PC-3 (cell line): ENCODE results near the gene SSRP1.
"Not testable (repeated sequence)": the region's sequence is repeated elsewhere in the genome, so short reads cannot be mapped to it uniquely, and the experiment has no call there.

Source experiments
- EZH2phosphoT487 ChIP-seq: fragments of 300-600 bp; sonication (generic); IDR thresholded peaks from 2 replicates; pipeline ENCODE4 v1.6.1; 2018; ENCODE audit warnings: mild to moderate bottlenecking, antibody characterized with exemption, low read length, borderline replicate concordance
- TF ChIP-seq, protein P1 (sequence below): fragments of 300-600 bp; sonication (generic); conservative IDR thresholded peaks from 2 replicates; pipeline ENCODE4 v1.5.1; 2017; ENCODE audit warnings: antibody characterized with exemption, low read depth, mild to moderate bottlenecking, low read length

DNA sequence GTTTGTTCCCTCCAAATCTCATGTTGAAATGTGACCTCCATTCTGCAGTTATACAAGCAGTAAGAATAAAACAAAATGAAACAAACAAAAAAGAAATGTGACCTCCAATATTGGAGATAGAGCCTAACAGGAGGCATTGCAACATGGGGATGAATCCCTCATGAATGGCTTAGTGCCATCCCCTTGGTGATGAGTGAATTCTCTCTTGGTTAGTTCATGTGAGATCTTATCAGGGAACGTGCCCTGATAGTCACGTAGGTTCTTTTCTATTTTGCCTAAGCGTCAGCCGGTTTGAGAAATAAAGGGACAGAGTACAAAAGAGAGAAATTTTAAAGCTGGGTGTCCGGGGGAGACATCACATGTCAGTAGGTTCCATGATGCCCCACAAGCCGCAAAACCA is 54.1 kb downstream of the SSRP1 start:
- TF ChIP-seq, protein P1, sequence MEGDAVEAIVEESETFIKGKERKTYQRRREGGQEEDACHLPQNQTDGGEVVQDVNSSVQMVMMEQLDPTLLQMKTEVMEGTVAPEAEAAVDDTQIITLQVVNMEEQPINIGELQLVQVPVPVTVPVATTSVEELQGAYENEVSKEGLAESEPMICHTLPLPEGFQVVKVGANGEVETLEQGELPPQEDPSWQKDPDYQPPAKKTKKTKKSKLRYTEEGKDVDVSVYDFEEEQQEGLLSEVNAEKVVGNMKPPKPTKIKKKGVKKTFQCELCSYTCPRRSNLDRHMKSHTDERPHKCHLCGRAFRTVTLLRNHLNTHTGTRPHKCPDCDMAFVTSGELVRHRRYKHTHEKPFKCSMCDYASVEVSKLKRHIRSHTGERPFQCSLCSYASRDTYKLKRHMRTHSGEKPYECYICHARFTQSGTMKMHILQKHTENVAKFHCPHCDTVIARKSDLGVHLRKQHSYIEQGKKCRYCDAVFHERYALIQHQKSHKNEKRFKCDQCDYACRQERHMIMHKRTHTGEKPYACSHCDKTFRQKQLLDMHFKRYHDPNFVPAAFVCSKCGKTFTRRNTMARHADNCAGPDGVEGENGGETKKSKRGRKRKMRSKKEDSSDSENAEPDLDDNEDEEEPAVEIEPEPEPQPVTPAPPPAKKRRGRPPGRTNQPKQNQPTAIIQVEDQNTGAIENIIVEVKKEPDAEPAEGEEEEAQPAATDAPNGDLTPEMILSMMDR, result not testable (repeated sequence)
- TF ChIP-seq EZH2phosphoT487, result not testable (repeated sequence)
